ENCODE measurements around the gene B3GNT4. TPM values are rescaled to one million over a fixed set of nuclear protein-coding genes. Genes with fewer than 3 reads are reported as not detected.

Gene B3GNT4
- under 1 TPM in 1 of 2 donors, not detected in 1; 0.90 TPM for total RNA-seq

DNA sequence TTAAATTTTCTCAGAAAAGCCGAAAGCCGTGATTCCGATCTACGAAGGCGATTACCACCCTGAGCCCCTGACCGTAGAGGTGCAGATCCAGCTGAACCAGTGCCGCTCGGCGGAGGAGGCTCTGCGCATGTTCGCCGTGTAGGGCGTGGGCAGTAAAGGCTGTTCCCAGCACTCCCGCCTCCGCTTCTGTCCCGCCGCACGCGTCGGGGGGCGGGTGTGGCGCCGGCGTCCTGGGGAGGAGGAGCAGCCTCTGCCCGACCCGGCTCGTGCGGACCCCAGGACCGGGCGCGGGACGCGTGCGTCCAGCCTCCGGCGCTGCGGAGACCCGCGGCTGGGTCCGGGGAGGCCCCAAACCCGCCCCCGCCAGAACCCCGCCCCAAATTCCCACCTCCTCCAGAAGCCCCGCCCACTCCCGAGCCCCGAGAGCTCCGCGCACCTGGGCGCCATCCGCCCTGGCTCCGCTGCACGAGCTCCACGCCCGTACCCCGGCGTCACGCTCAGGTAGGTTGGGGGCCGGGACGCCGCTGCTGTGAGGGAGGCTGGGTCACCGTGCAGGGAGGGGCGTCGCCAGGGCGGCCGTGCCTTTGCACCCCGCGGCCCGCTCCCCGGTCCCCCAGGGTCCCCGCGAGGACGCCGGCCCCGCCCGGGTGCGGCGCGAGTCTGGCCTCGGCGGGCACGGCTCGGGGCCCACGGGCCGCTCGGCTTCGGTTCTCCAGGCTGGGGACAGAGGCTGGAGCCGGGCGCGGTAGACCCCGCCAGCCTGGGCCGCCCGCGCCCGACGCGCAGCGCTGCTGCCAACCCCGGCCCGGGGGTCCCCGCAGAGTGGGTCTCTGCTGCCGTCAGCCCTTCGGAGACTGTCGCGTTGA is at the start of gene B3GNT4:
TSS of gene B3GNT4 (plus strand) at position 409 of the 866 bp plus-strand sequence. CDS start 910 bp downstream, outside the sequence.
- peak; percentile 74 for DNase-seq (ENCODE audit: low spot score)
- ATAC-seq: peak; percentile 61 to 80
- Mint-ChIP-seq H3K4me3 (peak within 1 kb of the TSS; percentile 78), H3K27me3 (peaks cover 11 to 17% of the 10 kb centered on the region in 2 donors), H3K4me1 (ENCODE audit: low read depth in 2 of 2) (peaks cover 5 to 13% of the 10 kb centered on the region in 2 donors), H3K36me3 (peaks cover 3% of the 10 kb centered on the region), H3K27ac (peak within 1 kb of the TSS in 1 of 2 donors; percentile 21), H3K9me3 (no peaks in the 10 kb centered on the region)

DNA sequence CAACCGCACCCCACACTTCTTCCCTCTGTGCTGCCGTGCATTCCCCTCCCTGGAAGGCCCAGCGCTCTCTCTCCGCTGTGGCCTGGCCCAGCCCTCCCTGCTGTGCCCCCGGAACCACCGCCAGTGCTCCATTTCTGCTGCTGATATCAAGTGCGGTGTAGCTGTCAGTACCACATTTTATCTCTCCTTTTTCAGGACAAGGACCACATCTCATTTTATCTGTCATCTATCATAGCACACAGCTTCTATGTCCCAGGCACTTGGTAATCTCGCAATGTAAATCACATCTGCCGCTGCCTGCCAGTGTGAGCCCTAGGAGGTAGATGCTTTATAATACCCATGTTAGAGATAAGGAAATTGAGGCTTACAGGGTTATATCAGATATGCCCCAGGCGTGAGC is 47.8 kb upstream of the B3GNT4 start:
- ATAC-seq (peak in 1 of 2 donors; percentile 27), DNase-seq (ENCODE audit: low spot score) (no peak)
- H3K4me3 Mint-ChIP-seq: no peak overlapping the region
- no peaks in the 10 kb centered on the region for H3K9me3 Mint-ChIP-seq
- peak overlapping the region in 1 of 2 donors; percentile 76 for H3K27ac Mint-ChIP-seq
- H3K27me3 Mint-ChIP-seq: peaks cover 0 to 3% of the 10 kb centered on the region in 2 donors
- H3K4me1 Mint-ChIP-seq (ENCODE audit: low read depth in 2 of 2): peaks cover 5 to 27% of the 10 kb centered on the region in 2 donors
- no peaks in the 10 kb centered on the region for H3K36me3 Mint-ChIP-seq

DNA sequence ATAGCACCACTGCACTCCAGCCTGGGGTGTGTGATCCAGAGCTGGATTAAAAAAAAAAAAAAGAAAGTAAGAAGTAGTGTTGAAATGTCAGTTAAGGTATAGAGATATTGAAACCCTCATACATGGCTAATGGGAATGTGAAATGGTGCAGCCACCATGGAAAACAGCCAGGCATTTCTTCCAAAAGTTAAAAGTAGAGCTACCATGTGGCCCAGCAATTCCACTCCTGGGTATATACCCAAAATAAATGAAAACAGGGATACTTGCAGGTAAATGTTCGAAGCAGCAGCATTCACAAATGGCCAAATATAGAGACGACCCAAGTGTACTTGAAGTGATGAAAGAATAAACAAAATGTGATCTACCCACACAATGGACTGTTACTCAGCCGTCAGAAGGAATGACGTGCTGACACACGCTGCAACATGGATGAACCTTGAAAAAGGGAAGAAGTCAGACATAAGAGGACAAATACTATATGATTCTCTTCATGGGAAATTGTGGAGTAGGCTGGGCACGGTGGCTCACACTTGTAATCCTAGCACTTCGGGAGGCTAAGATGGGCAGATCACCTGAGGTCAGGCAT is 44.7 kb upstream of the B3GNT4 start:
- peaks cover 0 to 3% of the 10 kb centered on the region in 2 donors for H3K27me3 Mint-ChIP-seq
- no peak for ATAC-seq
- H3K9me3 Mint-ChIP-seq: no peaks in the 10 kb centered on the region
- H3K4me1 Mint-ChIP-seq (ENCODE audit: low read depth in 2 of 2): peaks cover 23 to 38% of the 10 kb centered on the region in 2 donors
- peak overlapping the region in 1 of 2 donors; percentile 44 for H3K27ac Mint-ChIP-seq
- DNase-seq (ENCODE audit: low spot score): no peak
- H3K36me3 Mint-ChIP-seq: no peaks in the 10 kb centered on the region
- H3K4me3 Mint-ChIP-seq: no peak overlapping the region

DNA sequence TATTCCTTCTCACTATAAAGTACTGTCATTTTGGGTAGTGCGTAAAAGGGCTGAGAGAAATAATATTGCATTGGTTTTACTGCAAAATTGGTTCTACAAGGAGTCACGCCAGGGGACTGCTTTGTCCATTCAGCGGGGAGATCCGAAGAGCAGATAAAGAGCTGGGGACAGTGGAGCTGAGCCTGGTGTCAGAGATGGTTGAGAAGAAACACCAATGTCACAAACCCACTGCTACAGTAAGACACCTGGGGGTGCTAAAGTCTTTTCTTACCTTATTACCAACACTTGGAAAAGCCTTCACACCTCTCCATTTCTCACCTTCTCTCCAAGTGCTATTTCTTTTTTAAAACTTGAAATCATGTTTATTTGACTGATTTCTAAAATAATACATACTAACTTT is 43.6 kb upstream of the B3GNT4 start:
- H3K4me3 Mint-ChIP-seq: no peak overlapping the region
- DNase-seq (ENCODE audit: low spot score): no peak
- H3K27ac Mint-ChIP-seq: peak overlapping the region in 1 of 2 donors; percentile 44
- H3K27me3 Mint-ChIP-seq: peaks cover 0 to 3% of the 10 kb centered on the region in 2 donors
- H3K36me3 Mint-ChIP-seq: no peaks in the 10 kb centered on the region
- ATAC-seq: no peak
- peaks cover 24 to 41% of the 10 kb centered on the region in 2 donors for H3K4me1 Mint-ChIP-seq (ENCODE audit: low read depth in 2 of 2)
- no peaks in the 10 kb centered on the region for H3K9me3 Mint-ChIP-seq

DNA sequence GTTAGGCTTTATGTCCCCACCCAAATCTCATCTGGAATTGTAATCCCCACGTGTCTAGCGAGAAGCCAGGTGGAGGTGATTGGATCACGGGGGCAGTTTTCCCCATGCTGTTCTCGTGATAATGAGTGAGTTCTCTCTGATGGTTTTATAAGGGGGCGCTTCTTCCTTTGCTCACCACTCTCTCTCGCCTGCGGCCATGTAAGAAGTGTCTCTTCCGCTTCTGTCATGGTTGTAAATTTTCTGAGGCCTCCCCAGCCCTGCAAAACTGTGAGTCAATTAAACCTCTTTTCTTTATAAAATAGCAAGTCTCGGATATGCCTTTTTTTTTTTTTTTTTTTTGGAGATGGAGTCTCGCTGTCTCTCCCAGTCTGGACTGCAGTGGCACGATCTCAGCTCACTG is 42.7 kb upstream of the B3GNT4 start:
- Mint-ChIP-seq H3K36me3 (no peaks in the 10 kb centered on the region), H3K27ac (peak overlapping the region; percentile 68 to 98), H3K9me3 (no peaks in the 10 kb centered on the region), H3K27me3 (peaks cover 0 to under 1% of the 10 kb centered on the region in 2 donors), H3K4me1 (ENCODE audit: low read depth in 2 of 2) (peaks cover 29 to 44% of the 10 kb centered on the region in 2 donors), H3K4me3 (peak overlapping the region; percentile 25)
- ATAC-seq (no peak), DNase-seq (ENCODE audit: low spot score) (no peak)

DNA sequence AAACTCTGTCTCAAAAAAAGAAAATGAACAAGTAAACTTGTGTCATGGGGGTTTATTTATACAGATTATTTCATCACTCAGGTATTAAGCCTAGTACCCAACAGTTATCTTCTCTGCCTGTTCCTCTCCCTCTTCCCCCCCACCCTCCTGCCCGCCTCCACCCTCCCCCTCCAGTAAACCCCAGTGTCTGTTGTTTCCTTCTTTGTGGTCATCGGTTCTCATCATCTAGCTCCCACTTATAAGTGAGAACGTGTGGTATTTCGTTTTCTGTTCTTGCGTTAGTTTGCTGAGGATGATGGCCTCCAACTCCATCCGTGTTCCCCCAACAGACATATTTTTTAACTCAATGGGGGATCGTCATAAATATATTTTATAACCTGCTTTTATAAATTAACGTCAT is 41.8 kb upstream of the B3GNT4 start:
- H3K4me1 Mint-ChIP-seq (ENCODE audit: low read depth in 2 of 2): peaks cover 33 to 41% of the 10 kb centered on the region in 2 donors
- no peaks in the 10 kb centered on the region for H3K36me3 Mint-ChIP-seq
- peak; percentile 51 to 78 for ATAC-seq
- H3K27me3 Mint-ChIP-seq: no peaks in the 10 kb centered on the region
- H3K4me3 Mint-ChIP-seq: peak overlapping the region; percentile 71
- peak; percentile 73 for DNase-seq (ENCODE audit: low spot score)
- peak overlapping the region; percentile 85 to 98 for H3K27ac Mint-ChIP-seq
- H3K9me3 Mint-ChIP-seq: no peaks in the 10 kb centered on the region

DNA sequence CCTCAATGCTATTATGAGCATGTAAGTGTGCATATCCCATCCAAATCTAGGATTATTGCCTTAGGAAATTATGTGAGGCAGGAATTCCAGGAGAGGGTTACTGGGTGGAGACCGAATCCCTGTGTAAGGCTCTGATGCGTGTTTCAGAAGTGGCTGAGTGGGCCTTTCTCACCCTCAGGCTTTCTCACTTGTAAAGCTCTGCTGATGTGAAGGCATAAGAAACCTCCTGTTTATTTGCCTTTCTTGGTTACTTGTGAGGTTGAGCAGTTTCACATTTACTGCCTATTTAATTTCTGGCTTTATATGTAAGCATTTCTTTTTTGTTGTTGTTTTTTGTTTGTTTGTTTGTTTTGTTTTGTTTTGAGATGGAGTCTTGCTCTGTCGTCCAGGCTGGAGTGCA is 40.5 kb upstream of the B3GNT4 start:
- Mint-ChIP-seq H3K36me3 (no peaks in the 10 kb centered on the region), H3K27ac (peak overlapping the region; percentile 85 to 98), H3K9me3 (no peaks in the 10 kb centered on the region), H3K4me3 (peak overlapping the region; percentile 71), H3K4me1 (ENCODE audit: low read depth in 2 of 2) (peaks cover 41 to 46% of the 10 kb centered on the region in 2 donors), H3K27me3 (no peaks in the 10 kb centered on the region)
- ATAC-seq (no peak), DNase-seq (ENCODE audit: low spot score) (no peak)

DNA sequence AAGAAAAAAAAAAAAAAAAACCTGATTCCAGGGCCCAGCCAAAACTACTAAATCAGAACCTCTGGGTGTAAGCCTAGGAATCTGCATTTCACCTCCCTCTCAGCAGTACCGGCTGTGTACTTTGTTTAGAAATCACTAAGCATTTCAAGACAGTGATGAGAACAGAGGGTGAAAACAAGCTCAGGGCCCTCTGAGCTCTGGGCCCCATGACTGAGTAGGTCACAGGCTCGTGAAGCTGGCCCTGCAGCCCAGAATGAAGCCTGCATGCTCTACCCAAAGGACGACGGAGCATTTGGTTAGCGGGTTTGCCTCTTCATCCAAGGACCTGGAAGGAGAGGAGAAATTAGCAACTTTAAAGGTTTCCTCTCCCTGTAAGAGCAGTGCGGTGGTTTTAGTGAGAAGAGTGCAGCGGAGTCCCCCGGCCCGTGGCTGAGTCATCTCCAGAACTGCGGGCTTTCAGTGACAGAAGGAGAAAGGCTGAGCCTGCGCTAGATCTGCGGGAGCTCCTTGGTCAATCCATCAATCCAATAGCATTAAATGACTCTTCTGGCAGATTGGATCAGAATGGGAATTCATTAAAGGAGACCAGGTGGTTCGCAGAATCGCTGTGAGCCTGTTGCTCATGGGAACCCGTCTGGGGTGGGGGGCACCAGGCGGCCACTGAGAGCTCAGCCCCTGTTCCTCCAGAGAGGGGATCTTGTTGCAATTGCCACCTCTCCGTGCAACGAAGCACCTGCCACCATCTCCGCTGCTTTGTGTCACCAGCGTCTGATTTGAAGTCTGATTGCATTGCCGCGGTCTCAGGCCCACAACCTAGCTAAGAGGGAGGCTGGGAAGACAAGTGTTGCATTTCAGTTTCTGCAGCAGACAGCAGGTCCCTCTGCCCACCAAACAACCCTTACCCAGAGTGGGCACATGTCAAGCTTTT is 36.8 kb upstream of the B3GNT4 start:
- H3K4me3 Mint-ChIP-seq: peak overlapping the region; percentile 56
- no peaks in the 10 kb centered on the region for H3K27me3 Mint-ChIP-seq
- peaks cover 29 to 34% of the 10 kb centered on the region in 2 donors for H3K4me1 Mint-ChIP-seq (ENCODE audit: low read depth in 2 of 2)
- H3K36me3 Mint-ChIP-seq: no peaks in the 10 kb centered on the region
- ATAC-seq (peak; percentile 93 to 95), DNase-seq (ENCODE audit: low spot score) (peak; percentile 75)
- H3K27ac Mint-ChIP-seq: peak overlapping the region in 1 of 2 donors; percentile 71
- no peaks in the 10 kb centered on the region for H3K9me3 Mint-ChIP-seq

DNA sequence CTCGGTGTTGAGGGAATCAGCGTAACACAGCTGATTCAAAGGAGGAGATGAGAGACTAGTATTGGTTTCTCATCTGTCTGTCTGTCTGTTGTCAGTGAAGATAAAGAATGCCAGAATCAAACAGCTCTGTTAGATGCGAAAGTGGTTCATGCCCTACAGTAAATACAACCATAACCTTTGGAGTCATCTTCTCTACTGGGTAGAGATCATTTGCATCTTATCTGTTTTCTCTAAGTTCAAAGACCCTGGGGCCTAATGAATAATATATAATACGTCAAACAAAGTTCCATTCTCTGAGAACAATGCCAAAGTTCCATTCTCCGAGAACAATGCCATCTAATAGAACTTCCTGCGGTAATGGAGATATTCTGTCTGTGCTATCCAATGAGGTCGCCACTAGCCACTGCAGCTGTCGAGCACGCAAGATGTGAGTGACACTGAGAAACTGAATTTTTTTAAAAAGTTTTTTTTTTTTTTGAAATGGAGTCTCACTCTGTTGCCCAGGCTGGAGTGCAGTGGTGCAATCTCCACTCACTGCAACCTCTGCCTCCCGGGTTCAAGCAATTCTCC is 36.1 kb upstream of the B3GNT4 start:
- H3K36me3 Mint-ChIP-seq: no peaks in the 10 kb centered on the region
- peak overlapping the region; percentile 56 for H3K4me3 Mint-ChIP-seq
- H3K27me3 Mint-ChIP-seq: no peaks in the 10 kb centered on the region
- peak overlapping the region in 1 of 2 donors; percentile 71 for H3K27ac Mint-ChIP-seq
- ATAC-seq (no peak), DNase-seq (ENCODE audit: low spot score) (no peak)
- peaks cover 26 to 29% of the 10 kb centered on the region in 2 donors for H3K4me1 Mint-ChIP-seq (ENCODE audit: low read depth in 2 of 2)
- no peaks in the 10 kb centered on the region for H3K9me3 Mint-ChIP-seq

DNA sequence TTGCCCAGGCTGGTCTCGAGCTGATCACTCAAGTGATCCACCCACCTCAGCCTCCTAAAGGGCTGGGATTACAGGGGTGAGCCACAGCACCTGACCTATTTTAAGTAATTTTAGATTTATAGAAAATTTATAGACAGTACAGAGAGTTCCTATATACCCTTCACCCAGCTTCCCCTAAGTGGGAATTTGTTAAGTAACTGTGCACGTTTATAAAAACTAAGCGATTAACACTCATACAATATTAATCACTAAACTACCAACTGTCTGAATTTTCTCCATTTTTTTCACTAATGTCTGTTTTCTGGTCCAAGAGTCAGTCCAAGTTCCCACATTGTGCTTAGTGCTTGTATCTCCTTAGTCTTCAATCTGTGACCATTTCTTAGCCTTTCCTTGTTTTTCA is 35.0 kb upstream of the B3GNT4 start:
- Mint-ChIP-seq H3K27ac (no peak overlapping the region), H3K4me1 (ENCODE audit: low read depth in 2 of 2) (peaks cover 17 to 19% of the 10 kb centered on the region in 2 donors), H3K9me3 (no peaks in the 10 kb centered on the region), H3K4me3 (no peak overlapping the region), H3K27me3 (no peaks in the 10 kb centered on the region), H3K36me3 (no peaks in the 10 kb centered on the region)
- no peak for ATAC-seq
- DNase-seq (ENCODE audit: low spot score): no peak

DNA sequence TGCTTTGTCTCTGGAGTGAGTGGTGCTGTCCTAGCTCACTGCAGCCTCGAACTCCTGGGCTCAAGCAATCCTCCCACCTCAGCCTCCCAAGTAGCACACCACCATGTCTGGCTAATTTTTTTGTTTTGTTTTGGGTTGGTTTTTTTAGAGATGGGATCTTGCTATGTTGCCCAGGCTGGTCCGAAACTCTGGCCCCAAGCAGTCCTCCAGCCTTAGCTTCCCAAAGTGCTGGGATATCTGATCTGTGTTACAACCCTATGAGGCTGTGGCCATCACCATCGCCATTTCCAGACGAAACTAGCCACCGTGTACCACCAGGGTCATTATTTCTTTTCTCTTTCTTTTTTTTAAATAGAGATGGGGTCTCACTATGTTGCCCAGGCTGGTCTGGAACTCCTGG is 32.1 kb upstream of the B3GNT4 start:
- Mint-ChIP-seq H3K27me3 (no peaks in the 10 kb centered on the region), H3K36me3 (no peaks in the 10 kb centered on the region), H3K4me1 (ENCODE audit: low read depth in 2 of 2) (peaks cover 11 to 13% of the 10 kb centered on the region in 2 donors), H3K9me3 (no peaks in the 10 kb centered on the region), H3K4me3 (no peak overlapping the region), H3K27ac (no peak overlapping the region)
- ATAC-seq (no peak), DNase-seq (ENCODE audit: low spot score) (no peak)

DNA sequence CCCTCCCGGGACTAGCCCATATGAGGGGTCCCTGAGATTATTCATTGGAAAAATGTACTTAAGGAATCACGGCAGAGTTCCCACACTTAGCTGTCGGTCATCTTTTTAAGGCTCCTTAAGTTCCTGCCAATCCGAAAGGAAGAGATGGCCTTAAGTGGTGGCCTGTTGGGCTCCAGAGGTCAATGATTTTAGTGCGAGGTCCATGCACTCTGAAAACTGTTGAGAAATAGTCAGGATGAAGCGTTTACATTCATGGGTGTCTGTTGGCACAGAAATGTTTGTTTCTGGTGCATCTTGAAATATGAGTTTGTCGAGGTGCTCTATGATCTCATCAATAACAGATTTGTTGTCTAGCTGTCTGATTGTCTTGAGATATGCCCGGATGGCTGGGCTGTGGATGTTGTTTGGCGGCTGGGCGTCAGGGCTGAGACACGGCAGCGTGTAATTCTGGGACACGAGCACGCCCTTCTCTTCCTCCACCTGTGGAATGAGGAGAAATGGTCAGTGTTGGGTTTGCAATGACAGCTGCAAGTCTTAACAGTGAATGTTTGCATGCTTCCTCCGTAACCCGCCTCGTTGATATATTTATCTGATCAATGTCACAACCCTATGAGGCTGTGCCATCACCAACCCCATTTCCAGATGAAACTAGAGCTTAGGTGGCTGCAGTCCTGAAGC is 31.1 kb upstream of the B3GNT4 start:
- no peak overlapping the region for H3K4me3 Mint-ChIP-seq
- H3K36me3 Mint-ChIP-seq: no peaks in the 10 kb centered on the region
- ATAC-seq: no peak
- H3K27ac Mint-ChIP-seq: peak overlapping the region in 1 of 2 donors; percentile 50
- H3K9me3 Mint-ChIP-seq: no peaks in the 10 kb centered on the region
- no peak for DNase-seq (ENCODE audit: low spot score)
- peaks cover 1 to 11% of the 10 kb centered on the region in 2 donors for H3K4me1 Mint-ChIP-seq (ENCODE audit: low read depth in 2 of 2)
- H3K27me3 Mint-ChIP-seq: no peaks in the 10 kb centered on the region

All from natural killer cell treated with Interleukin-12 subunit alpha and Interleukin-12 subunit beta and Interleukin-15 and Interleukin-18, amount 100 ng/mL, for 72 hours (primary cell).